Activated CD4-positive, alpha-beta memory T cell treated with anti-CD3 and anti-CD28 coated beads, Interleukin-2, amount 10 ng/mL, durations not matched to agents 7 days and 5 days (primary cell): Measurements from ENCODE around the gene PNLIPRP3. TPM values are rescaled to one million over a fixed set of nuclear protein-coding genes. Genes with fewer than 3 reads are reported as not detected.

Source experiments
- CTCF ChIA-PET: fragments of 350-600 bp; sonication (Branson Sonifier 250); formaldehyde crosslinking; loops from one replicate; lab custom pipeline; 2021; ENCODE audit warnings: antibody characterized with exemption, inconsistent platforms; lab: Charles Lee
- POLR2A ChIA-PET: fragments of 350-600 bp; sonication (Branson Sonifier 250); formaldehyde crosslinking; loops from one replicate; lab custom pipeline; 2021; ENCODE audit warnings: antibody characterized with exemption; lab: Charles Lee
- DNase-seq: peaks from one replicate; pipeline ENCODE4 v3.0.0-alpha.2; 2020
- H3K27ac Mint-ChIP-seq: one replicate; pipeline ENCODE4 v1.8.0; 2021; ENCODE audit warnings: mild to moderate bottlenecking, mixed read lengths
- H3K27me3 Mint-ChIP-seq: one replicate; pipeline ENCODE4 v1.8.0; 2021; ENCODE audit warnings: mixed read lengths
- H3K36me3 Mint-ChIP-seq: one replicate; pipeline ENCODE4 v1.8.0; 2021; ENCODE audit warnings: low read depth, mixed read lengths
- H3K4me1 Mint-ChIP-seq: one replicate; pipeline ENCODE4 v1.8.0; 2021; ENCODE audit warnings: mixed read lengths
- H3K4me3 Mint-ChIP-seq: one replicate; pipeline ENCODE4 v1.8.0; 2021; ENCODE audit warnings: mild to moderate bottlenecking, mixed read lengths
- H3K9me3 Mint-ChIP-seq: one replicate; pipeline ENCODE4 v1.8.0; 2021; ENCODE audit warnings: mixed read lengths
- total RNA-seq, 2 experiments: library from RNA; stranded (reverse); gene quantifications; one replicate each; pipeline ENCODE4 v1.2.3, GENCODE V29; 2021

The PNLIPRP3 gene
- total RNA-seq, 2 experiments from 2014 or later, result not detected

DNA sequence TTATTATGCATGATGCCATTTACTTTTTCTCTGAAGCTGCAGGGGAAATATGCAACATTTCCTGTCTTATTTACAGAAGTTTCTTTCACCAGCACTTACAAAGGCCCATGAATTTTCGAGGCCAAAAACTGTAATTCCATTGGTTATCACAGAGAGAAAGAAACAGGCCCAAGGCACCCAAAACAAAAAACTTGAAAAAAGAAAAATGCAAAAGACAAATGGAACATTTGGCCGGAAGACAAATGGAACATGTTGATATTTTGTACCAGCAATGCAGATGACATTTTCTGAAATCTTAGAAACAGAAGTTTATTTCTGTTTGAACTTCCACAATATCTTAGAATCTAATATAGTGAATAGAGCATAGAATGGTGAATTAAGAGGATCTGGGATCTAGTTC lies 61.8 kb downstream of the PNLIPRP3 start:
- CTCF ChIA-PET, result no interaction called here
- no peaks in the 10 kb centered on the region for H3K36me3 Mint-ChIP-seq
- no peak for DNase-seq
- H3K27ac Mint-ChIP-seq, result no peak overlapping the region
- no peak overlapping the region for H3K4me3 Mint-ChIP-seq
- H3K4me1 Mint-ChIP-seq, result no peaks in the 10 kb centered on the region
- POLR2A ChIA-PET, result no interaction called here
- no peaks in the 10 kb centered on the region for H3K9me3 Mint-ChIP-seq
- no peaks in the 10 kb centered on the region for H3K27me3 Mint-ChIP-seq

DNA sequence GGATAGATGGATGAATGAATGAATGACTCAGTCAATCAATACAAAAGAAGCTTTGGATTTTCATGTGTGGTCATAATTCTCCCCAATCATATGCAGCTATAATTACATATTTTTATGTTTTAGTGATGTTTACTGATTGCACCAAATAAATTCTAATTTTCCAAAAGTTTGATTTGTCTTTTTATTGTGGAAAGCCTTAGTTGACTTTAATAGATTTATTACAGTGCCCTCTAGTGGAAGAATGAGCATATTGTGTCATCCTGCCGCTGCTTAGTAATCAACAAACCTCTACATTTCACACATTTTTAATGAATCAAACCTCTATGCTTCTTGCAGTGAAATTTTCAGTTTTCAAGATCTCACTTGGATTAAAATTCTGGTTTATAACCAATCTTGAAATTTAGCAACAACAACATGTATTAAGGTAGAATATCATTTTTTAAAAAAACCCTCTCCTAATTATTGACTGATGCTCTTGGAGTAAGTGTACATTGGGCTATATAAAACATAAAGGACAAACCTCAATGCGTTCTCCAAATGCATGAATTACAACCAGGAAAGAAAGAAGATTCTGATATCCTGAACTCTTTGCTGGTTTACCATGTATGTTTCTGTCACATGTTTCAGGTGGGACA lies 62.5 kb downstream of the PNLIPRP3 start:
- no peaks in the 10 kb centered on the region for H3K27me3 Mint-ChIP-seq
- no peaks in the 10 kb centered on the region for H3K4me1 Mint-ChIP-seq
- H3K9me3 Mint-ChIP-seq, result no peaks in the 10 kb centered on the region
- DNase-seq, result no peak
- H3K27ac Mint-ChIP-seq, result no peak overlapping the region
- H3K4me3 Mint-ChIP-seq, result no peak overlapping the region
- CTCF ChIA-PET, result no interaction called here
- no peaks in the 10 kb centered on the region for H3K36me3 Mint-ChIP-seq
- POLR2A ChIA-PET, result no interaction called here

DNA sequence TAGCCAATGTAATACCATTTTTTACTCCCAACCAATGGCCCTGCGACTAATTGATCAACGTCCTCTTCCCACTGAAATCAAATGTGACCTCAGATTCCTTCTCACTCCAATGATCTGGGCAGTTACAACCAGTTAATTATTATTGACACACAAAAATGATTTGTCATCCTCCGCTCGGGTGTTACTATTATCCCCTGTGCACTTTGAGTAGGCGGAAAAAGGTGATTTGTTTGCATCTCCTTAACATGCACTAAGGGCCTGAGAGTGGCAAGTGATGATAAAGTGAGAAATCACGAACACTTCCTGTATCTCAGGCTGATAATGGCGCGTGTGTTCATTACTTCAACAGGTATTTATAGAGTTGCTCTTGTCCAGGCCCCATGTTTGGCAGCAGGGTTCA lies 77.1 kb downstream of the PNLIPRP3 start:
- Mint-ChIP-seq H3K27me3 (no peaks in the 10 kb centered on the region), H3K36me3 (no peaks in the 10 kb centered on the region), H3K4me1 (no peaks in the 10 kb centered on the region), H3K27ac (no peak overlapping the region), H3K9me3 (no peaks in the 10 kb centered on the region), H3K4me3 (no peak overlapping the region)
- ChIA-PET CTCF (no interaction called here), POLR2A (no interaction called here)
- DNase-seq, result no peak

DNA sequence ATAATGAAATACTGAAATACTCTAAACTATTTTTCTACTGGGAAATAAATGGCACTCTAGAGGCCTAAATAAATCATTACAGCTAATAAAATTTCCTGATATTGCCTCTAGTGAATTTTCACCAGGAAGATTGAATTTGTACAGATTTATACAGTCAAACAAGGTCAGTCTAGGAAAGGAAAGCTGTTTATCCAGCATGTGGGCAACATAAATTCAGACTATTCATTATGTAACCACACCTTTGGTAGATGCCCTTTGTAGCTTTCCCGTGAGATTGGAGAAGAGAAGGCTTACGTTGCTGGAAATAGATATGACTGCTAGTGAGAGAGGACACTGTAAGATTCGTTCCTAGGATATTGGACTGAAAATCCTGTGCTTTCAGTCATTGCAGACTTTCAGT lies 82.9 kb downstream of the PNLIPRP3 start:
- H3K9me3 Mint-ChIP-seq, result no peaks in the 10 kb centered on the region
- no peaks in the 10 kb centered on the region for H3K36me3 Mint-ChIP-seq
- POLR2A ChIA-PET, result no interaction called here
- no peak for DNase-seq
- CTCF ChIA-PET, result no interaction called here
- no peak overlapping the region for H3K4me3 Mint-ChIP-seq
- H3K27me3 Mint-ChIP-seq, result no peaks in the 10 kb centered on the region
- no peaks in the 10 kb centered on the region for H3K4me1 Mint-ChIP-seq
- no peak overlapping the region for H3K27ac Mint-ChIP-seq

DNA sequence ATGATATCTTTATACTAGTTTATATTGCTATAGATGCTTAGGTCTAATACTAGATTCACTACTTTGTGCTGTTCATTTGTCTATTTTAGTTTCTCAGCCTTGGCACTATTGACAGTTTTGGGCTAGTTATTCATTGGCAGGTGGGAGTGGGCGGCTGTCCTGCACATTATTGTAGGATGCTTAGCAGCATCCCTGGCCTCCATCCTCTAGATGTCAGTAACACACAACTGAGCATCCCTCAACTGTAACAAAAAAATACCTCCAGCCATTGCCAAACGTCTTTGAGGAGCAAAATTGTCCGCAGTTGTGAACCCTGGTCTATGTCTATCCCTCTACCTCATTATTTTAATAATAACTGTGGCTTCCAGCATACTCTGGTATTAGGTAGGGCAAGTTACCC lies 83.7 kb downstream of the PNLIPRP3 start:
- POLR2A ChIA-PET, result no interaction called here

DNA sequence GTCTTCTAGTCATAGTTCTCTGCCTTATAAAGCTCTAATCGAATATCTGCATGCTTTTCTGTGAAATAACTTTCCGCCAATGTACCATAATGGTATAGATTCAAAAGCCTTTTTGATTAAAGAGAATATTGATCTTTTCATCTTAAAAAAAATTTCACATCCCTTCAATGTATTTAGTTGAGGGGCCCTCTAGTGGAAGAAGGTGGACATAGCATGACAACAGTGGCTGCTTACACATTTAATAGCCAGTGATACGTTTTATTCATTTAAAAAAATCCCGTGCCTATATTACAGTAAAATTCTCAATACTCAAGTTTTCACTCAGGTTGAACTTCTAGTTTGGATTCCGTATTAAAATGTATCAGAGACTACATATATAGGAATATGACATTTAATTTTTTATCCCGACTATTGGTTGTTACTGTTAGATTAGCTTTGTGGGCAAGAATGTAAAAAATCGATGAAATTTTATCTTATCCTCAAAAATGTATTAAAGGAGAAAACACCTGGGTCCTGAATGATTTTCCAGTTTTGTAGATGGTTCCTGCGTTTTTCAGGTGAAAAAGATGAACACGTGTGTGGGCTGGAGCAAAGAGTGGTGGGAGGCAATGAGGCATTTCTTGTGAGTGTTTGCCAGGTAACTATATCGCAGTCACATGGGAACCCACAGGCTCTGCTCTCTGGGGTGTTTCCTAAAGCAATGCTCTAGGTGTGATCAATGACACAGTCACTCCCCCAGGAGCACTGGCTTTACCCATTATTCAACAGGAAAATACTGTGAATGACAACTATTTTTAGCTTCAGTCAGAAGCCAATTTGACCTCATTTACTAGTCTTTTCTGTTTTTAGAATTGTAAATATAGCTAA lies 94.0 kb downstream of the PNLIPRP3 start:
- H3K27ac Mint-ChIP-seq, result no peak overlapping the region
- H3K9me3 Mint-ChIP-seq, result no peaks in the 10 kb centered on the region

More for the DNA sequence above, 83.7 kb downstream of the PNLIPRP3 start:
- H3K36me3 Mint-ChIP-seq, result no peaks in the 10 kb centered on the region
- CTCF ChIA-PET, result no interaction called here
- no peak overlapping the region for H3K4me3 Mint-ChIP-seq
- no peaks in the 10 kb centered on the region for H3K4me1 Mint-ChIP-seq
- H3K27me3 Mint-ChIP-seq, result no peaks in the 10 kb centered on the region
- no peaks in the 10 kb centered on the region for H3K9me3 Mint-ChIP-seq
- DNase-seq, result no peak
- no peak overlapping the region for H3K27ac Mint-ChIP-seq

DNA sequence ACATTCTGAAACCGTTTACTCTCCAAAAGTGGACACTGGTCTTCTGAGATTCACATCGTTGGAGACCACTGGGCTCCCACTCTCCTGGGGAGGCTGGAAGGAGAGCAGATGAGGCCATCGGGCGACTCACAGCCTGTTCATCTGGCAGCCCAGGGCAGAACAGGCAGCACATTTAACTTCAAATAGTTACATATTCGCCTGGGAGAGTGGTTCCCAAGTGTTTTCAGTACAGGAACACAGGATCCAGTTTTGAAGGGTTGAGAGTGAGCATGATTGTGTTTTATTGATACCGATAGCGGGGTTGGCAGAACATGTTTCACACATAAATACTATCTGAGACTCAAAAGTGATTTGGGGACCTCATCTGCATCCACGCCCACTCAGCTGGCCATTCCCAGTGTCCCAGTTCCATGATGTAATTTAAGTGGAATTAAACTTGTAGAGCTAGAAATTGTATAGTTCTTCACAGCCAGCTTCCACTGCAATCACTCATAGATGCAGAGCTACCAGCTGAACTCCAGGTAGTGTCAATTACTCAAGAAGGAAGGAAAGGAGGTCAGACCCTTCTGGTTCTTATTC lies 95.2 kb downstream of the PNLIPRP3 start:
- CTCF ChIA-PET, result no interaction called here

More for the DNA sequence above, 94.0 kb downstream of the PNLIPRP3 start:
- Mint-ChIP-seq H3K4me1 (no peaks in the 10 kb centered on the region), H3K27me3 (no peaks in the 10 kb centered on the region), H3K4me3 (no peak overlapping the region), H3K36me3 (no peaks in the 10 kb centered on the region)
- DNase-seq, result no peak
- POLR2A ChIA-PET, result no interaction called here
- CTCF ChIA-PET, result interaction anchor here (0.5 kb wide), 1 partner anchor 76 kb away, joined by 3 read pairs; no protein-coding TSS in a partner anchor

DNA sequence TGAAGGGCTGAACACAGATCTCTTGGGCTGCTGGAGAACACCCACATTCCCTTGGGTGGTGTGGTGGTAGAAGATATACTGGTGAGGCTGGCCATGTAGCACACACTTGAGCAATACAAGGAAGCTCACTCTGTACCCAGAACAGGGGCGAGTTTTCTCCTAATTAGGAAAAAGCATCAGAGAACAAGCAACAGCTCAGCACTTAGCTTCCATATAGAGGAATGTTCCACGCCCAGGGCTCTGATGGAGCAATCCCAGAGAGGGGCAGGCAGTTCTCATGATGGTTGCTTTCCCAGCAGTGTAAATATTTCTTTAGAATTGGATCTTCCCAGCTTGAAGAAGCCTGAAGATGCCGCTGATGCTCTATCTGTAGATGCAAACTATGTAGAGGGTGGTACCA lies 97.1 kb downstream of the PNLIPRP3 start:
- Mint-ChIP-seq H3K27ac (no peak overlapping the region), H3K4me3 (no peak overlapping the region), H3K36me3 (no peaks in the 10 kb centered on the region), H3K9me3 (no peaks in the 10 kb centered on the region), H3K4me1 (no peaks in the 10 kb centered on the region), H3K27me3 (no peaks in the 10 kb centered on the region)
- no peak for DNase-seq
- CTCF ChIA-PET, result no interaction called here
- POLR2A ChIA-PET, result no interaction called here

More for the DNA sequence above, 95.2 kb downstream of the PNLIPRP3 start:
- H3K27me3 Mint-ChIP-seq, result no peaks in the 10 kb centered on the region
- no peaks in the 10 kb centered on the region for H3K9me3 Mint-ChIP-seq
- no peaks in the 10 kb centered on the region for H3K36me3 Mint-ChIP-seq
- POLR2A ChIA-PET, result no interaction called here
- H3K4me3 Mint-ChIP-seq, result no peak overlapping the region
- no peak for DNase-seq
- no peaks in the 10 kb centered on the region for H3K4me1 Mint-ChIP-seq
- no peak overlapping the region for H3K27ac Mint-ChIP-seq

DNA sequence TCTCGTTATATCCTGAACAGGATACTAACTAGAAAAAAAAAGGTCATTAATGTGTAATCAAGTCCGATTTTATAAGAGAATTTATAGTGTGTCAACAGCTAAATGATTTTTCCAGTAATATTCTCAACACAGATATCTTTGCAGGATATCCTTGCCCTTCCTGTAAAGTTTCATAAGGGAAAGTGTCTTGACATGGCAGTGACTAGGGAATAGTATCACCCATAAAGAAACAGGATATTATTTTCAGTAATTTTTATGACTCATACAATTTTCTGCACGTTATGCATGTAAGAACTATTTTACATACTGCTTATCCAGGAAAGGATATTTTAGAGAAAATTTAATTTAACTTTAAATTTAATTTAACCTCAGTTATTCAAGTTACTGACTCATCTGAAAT lies 98.6 kb downstream of the PNLIPRP3 start:
- Mint-ChIP-seq H3K27ac (no peak overlapping the region), H3K4me1 (no peaks in the 10 kb centered on the region), H3K27me3 (no peaks in the 10 kb centered on the region), H3K4me3 (no peak overlapping the region), H3K9me3 (no peaks in the 10 kb centered on the region), H3K36me3 (no peaks in the 10 kb centered on the region)
- DNase-seq, result no peak
- ChIA-PET POLR2A (no interaction called here), CTCF (no interaction called here)

Other genes starting within 250 kb of the PNLIPRP3 start
- gene GFRA1, start 154.6 kb upstream of the PNLIPRP3 start, total RNA-seq, result not detected
- gene CCDC172, start 103.4 kb upstream of the PNLIPRP3 start, total RNA-seq, result not detected
- gene PNLIP, start 118.1 kb downstream of the PNLIPRP3 start, total RNA-seq, result not detected
- not detected for gene PNLIPRP1, start 163.1 kb downstream of the PNLIPRP3 start, total RNA-seq
- not detected for gene PNLIPRP2, start 193.1 kb downstream of the PNLIPRP3 start, total RNA-seq